Measurements from ENCODE around the gene NPHP4. TPM values are rescaled to one million over a fixed set of nuclear protein-coding genes. Genes with fewer than 3 reads are reported as not detected.

The NPHP4 gene
- total RNA-seq, 2 experiments from 2014 or later: 11.4 to 12.6 TPM

DNA sequence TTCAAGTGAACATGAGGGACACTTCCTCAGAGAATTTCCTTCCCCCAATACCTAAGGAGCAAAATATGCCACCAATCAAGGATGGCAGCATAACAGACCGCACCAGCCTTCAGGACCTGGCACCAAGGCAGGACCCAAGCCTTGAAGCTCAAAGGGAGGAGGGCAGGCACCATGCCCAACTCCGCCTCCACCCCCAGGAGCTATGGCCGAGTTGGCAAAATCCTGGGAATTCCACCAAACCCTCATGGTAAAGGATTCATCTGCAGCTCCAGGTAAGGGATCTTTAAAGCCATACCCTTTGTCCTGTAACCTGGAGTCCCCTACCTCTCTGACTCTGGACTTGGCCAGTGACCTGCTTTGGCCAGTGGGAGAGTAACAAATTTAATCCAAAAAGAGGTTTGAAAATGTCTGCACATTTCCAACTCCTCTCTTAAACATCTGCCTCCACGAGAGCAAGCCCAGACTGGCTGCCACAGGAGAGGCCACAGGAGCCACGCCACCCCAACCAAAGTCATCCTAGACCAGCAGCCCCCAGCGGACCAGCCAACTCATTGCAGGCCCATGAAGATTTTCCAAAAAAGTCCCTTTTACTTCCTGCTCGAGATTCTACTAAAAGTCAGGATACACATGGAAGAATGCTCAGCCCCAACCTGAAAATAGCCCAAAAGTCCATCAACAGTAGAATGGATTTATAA lies 41.9 kb downstream of the NPHP4 start:
- Mint-ChIP-seq H3K36me3 (peaks cover 9% of the 10 kb centered on the region), H3K9me3 (no peaks in the 10 kb centered on the region)
- DNase-seq: no peak

DNA sequence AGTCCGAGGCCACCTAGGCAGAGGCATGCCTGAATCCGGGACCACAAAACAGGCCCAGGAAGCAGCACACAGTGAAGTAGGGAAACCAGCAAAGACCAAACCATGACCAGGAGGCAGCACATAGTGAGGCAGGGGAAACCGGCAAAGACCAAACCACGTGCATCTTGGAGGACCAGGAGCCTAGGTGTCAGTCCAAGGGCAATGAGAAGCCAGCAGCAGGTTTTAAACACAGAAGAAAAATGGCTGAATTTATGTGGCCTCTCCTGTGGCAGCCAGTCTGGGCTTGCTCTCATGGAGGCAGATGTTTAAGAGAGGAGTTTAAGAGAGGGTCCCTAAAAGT lies 42.5 kb downstream of the NPHP4 start:
- no peak for DNase-seq
- no peaks in the 10 kb centered on the region for H3K9me3 Mint-ChIP-seq
- peaks cover 5% of the 10 kb centered on the region for H3K4me1 Mint-ChIP-seq
- no peaks in the 10 kb centered on the region for H3K27me3 Mint-ChIP-seq
- H3K27ac Mint-ChIP-seq: no peak overlapping the region
- peaks cover 8% of the 10 kb centered on the region for H3K36me3 Mint-ChIP-seq
- no peak overlapping the region for H3K4me3 Mint-ChIP-seq

More for the DNA sequence above, 41.9 kb downstream of the NPHP4 start:
- H3K27ac Mint-ChIP-seq: no peak overlapping the region
- H3K27me3 Mint-ChIP-seq: no peaks in the 10 kb centered on the region
- H3K4me1 Mint-ChIP-seq: peaks cover 11% of the 10 kb centered on the region
- H3K4me3 Mint-ChIP-seq: no peak overlapping the region

DNA sequence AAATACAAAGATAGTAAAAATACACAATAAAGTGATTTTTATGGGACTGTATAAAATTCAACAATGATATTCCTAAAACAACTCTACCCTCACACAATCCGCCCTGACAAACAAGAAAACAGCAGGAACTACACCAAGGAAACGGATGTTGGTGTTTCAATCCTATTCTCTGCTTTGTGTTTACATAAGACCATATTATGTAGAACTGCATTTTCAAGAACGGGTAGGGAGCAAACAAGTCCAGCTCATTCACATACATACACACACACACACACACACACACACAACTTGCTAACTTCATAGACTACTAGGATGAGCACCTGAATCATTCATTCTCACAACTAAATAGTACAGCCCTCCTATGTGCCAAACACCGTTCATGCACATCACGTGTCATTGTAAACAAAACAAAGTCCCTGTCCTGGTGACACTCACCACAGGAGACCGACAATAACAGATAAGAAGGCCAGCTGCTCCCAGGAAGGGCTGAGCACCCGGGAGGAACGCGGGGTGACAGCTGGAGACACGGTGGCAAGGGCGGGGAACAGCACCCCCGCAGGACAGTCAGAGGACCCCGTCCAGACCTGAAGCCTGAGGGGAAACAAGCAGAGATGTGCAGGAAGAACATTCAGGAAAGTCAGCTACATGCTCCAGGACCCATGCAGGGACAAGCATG lies 43.0 kb downstream of the NPHP4 start:
- Mint-ChIP-seq H3K4me1 (no peaks in the 10 kb centered on the region), H3K27ac (no peak overlapping the region), H3K36me3 (peaks cover 6% of the 10 kb centered on the region), H3K4me3 (no peak overlapping the region), H3K27me3 (no peaks in the 10 kb centered on the region), H3K9me3 (no peaks in the 10 kb centered on the region)
- DNase-seq: no peak

DNA sequence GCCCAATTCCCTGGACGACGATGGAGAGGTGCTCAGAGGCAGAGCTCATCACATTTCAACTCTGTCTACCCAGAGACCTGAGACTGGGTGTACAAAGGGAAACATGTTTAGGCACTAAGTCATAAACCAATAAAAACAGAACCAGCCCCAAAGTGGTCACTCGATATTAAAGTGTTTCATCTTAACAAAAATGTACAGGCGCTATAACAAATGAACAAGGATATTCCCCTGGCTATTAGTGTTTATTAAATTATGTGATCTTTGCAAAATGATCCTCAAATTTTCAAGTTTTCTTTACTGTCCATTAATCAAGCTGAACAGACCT lies 43.6 kb downstream of the NPHP4 start:
- Mint-ChIP-seq H3K27me3 (no peaks in the 10 kb centered on the region), H3K27ac (no peak overlapping the region), H3K4me1 (no peaks in the 10 kb centered on the region), H3K9me3 (no peaks in the 10 kb centered on the region), H3K36me3 (peaks cover 6% of the 10 kb centered on the region), H3K4me3 (no peak overlapping the region)
- no peak for DNase-seq

DNA sequence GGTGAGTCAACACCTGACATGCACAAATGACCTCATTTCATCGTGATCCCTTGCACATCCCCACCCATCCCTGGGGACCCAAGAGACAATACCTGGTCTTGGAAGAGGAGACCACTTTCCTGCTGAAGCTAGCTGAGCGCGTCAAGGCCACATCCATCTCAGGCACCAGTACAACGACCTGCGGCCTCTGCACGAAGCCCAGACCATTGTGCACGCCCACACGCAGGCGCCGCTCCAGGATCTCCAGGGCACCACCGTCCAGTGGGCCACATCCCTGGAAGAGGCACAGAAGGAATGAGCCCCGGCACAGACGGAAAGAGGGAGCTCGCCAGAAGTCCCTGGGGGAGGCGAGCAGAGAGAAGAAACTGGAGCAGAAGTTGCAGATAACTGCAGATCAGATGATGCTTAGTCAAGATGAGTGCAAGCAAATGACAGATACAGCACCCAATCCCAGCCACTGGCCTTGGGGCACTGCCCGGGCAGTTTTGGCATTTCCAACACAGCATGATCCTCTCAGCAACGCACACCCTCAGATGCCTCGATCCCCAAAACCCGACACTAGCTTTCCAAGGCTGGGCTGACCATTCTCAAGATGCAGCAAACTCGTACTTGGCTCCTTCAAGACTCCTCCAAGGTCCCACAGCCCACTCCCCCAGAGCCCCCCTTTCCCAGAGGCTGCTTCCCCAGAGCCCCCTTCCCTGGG lies 44.1 kb downstream of the NPHP4 start:
- H3K36me3 Mint-ChIP-seq: peaks cover 5% of the 10 kb centered on the region
- no peak overlapping the region for H3K27ac Mint-ChIP-seq
- no peaks in the 10 kb centered on the region for H3K4me1 Mint-ChIP-seq
- no peak overlapping the region for H3K4me3 Mint-ChIP-seq
- DNase-seq: no peak
- H3K27me3 Mint-ChIP-seq: no peaks in the 10 kb centered on the region
- no peaks in the 10 kb centered on the region for H3K9me3 Mint-ChIP-seq

DNA sequence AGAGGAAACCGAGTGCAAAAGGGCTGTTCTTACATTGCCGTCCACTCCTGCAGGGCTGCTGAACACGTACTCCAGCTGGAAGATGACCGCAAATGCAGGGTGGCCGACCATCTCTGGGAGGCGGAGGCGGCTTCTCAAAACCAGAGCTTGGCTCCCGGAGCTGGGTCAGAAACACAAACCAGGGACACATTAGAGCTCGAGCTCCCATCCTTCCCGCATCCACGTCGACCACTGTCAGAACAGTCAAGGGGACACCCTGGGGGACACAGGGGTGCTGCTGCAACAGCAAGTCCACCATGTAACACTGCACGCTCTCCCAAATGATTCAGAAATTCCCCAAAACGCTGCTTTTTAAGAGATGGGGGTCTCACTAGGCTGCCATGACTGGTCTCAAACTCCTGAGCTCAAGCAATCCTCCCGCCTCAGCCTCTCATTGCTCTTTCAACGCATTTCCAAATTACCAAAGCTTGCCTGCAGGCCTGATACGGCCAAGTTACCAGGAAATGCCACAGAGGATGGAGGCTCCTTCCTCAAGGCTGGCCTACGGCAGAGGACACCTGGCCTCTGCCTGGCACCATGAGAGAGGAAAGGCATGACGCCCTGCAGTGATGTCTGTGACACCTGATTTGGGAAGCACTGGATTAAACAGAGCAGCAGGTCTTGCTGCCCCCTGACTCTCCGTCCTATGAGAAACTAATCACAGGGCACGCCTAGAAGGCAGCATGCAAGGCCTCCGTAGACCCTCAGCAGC lies 45.0 kb downstream of the NPHP4 start:
- Mint-ChIP-seq H3K36me3 (peaks cover 2% of the 10 kb centered on the region), H3K27me3 (no peaks in the 10 kb centered on the region), H3K9me3 (no peaks in the 10 kb centered on the region), H3K4me3 (no peak overlapping the region), H3K27ac (no peak overlapping the region), H3K4me1 (no peaks in the 10 kb centered on the region)
- DNase-seq: no peak

DNA sequence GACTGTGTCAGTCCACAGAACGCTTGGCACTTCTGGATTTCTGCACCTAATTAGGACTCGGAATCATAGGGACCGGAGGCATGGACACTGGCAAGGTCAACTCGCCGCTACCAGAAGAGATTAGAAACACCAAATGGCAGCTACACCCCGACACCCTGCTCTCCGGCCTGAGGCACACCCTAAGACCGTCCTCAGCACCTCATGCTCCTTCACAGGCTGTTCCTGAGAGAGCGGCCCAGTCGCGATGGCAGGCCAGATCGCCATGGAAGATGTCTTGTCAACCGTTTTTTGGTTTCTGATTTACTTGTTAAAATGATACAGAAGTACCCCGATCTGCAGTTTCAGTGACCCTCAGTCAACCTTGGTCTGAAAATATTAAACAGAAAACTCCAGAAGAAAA lies 46.8 kb downstream of the NPHP4 start:
- Mint-ChIP-seq H3K27ac (no peak overlapping the region), H3K4me1 (no peaks in the 10 kb centered on the region), H3K27me3 (no peaks in the 10 kb centered on the region), H3K9me3 (no peaks in the 10 kb centered on the region), H3K4me3 (no peak overlapping the region), H3K36me3 (peaks cover 2% of the 10 kb centered on the region)
- DNase-seq: no peak

DNA sequence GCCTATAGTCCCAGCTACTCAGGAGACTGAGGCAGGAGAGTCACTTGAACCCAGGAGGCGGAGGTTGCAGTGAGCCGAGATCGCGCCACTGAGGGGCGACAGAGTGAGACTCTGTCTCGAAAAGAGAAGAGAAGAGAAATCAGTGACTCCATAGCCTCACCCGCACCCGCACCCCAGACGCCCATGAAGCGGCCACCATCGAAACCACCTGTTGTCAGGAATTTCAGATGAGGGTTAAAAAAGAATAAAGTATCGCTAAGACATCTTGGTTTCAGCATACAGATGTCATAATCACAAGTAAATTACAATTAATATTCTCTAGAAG lies 47.4 kb downstream of the NPHP4 start:
- Mint-ChIP-seq H3K27me3 (no peaks in the 10 kb centered on the region), H3K4me1 (no peaks in the 10 kb centered on the region), H3K36me3 (peaks cover 2% of the 10 kb centered on the region), H3K27ac (no peak overlapping the region), H3K9me3 (no peaks in the 10 kb centered on the region), H3K4me3 (no peak overlapping the region)
- DNase-seq: no peak

DNA sequence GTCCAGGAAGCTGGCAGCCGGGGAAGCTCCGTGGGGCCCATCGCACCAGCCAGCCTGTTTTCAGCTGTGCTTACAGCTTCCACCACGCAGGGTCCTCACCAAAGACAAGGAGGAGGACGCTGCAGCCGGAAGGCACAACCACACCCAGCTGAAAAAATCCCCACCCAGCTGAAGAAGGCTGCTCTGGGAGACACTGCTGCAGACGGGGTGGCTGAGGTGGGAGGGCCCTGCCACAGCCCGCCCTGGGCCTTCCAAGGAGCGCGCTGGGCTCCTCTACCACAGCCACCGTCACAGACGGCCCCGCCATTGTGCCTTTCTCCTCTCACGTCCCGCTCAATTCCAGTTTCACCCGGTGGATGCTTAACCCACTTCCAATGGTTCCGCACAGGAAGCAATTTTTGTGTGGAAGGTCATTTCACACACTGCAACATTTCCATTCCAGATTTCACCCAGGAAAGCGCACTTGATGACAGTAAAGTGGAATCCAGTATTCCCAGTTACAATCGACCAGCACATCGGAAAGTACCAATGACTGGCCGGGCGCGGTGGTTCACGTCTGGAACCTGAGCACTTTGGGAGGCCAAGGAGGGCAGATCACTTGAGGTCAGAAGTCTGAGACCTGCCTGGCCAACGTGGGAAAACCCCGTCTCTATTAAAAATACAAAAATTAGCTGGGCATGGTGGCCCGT lies 47.9 kb downstream of the NPHP4 start:
- Mint-ChIP-seq H3K9me3 (no peaks in the 10 kb centered on the region), H3K4me3 (no peak overlapping the region), H3K27me3 (no peaks in the 10 kb centered on the region), H3K36me3 (peaks cover 2% of the 10 kb centered on the region), H3K27ac (no peak overlapping the region), H3K4me1 (no peaks in the 10 kb centered on the region)
- DNase-seq: no peak

DNA sequence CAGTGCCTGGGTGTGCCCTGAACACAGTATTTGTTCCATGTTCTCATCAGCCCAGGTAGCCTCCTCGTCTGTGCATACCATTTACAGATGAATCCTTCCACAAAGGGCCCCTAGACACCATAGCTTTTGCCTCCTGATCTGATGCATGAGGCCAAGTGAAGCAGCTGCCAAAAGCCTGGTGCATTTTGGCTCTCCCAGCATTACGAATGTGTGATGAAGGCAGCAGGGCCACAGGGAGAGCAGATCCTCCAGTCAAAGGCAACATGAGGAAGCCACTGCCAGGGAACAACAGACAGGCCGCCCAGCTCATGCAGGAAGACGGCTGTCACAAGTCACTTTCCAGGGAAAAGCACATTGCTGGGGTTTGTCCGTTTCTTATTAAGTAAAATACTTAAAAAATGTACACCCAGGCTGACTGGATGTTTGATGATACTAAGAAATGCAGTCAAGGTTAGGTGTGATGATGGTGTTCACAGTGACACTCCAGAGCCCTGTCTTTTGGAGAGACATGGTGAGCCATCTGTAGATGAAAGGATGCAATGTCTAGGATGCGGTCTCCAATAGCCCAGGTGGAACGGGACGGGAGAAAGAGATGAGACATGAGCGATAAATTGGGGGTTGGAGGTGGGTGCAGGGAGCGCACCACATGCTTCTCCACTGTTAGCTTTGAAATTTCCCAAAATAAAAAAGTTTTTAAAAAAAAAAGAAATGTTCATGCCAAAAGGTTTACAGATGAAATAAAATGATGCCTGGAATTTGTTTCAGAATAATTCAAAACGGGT lies 48.7 kb downstream of the NPHP4 start:
- DNase-seq: no peak

DNA sequence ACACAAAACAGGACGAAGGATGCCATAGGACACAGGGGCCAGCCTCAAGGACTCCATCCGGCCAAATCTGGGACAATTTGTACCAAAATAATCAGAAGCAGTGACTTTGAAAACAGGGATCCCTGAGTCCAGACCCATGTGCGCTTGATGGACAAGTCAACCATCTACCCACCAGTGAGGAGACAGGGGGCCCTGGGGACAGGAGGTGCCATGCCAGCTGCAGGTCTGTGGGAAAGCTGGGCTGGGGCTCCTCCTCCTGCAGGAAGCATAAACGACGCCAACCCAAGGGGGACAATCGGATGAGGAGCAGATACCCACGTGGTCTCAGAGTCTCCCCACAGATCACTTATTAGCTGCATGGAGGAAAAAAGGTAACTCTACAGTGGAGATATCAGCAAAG lies 50.6 kb downstream of the NPHP4 start:
- Mint-ChIP-seq H3K27me3 (no peaks in the 10 kb centered on the region), H3K27ac (no peak overlapping the region), H3K4me1 (no peaks in the 10 kb centered on the region), H3K9me3 (no peaks in the 10 kb centered on the region), H3K4me3 (no peak overlapping the region), H3K36me3 (peaks cover 2% of the 10 kb centered on the region)
- no peak for DNase-seq

More for the DNA sequence above, 48.7 kb downstream of the NPHP4 start:
- Mint-ChIP-seq H3K27me3 (no peaks in the 10 kb centered on the region), H3K27ac (no peak overlapping the region), H3K4me1 (no peaks in the 10 kb centered on the region), H3K4me3 (no peak overlapping the region), H3K36me3 (peaks cover 2% of the 10 kb centered on the region), H3K9me3 (no peaks in the 10 kb centered on the region)

DNA sequence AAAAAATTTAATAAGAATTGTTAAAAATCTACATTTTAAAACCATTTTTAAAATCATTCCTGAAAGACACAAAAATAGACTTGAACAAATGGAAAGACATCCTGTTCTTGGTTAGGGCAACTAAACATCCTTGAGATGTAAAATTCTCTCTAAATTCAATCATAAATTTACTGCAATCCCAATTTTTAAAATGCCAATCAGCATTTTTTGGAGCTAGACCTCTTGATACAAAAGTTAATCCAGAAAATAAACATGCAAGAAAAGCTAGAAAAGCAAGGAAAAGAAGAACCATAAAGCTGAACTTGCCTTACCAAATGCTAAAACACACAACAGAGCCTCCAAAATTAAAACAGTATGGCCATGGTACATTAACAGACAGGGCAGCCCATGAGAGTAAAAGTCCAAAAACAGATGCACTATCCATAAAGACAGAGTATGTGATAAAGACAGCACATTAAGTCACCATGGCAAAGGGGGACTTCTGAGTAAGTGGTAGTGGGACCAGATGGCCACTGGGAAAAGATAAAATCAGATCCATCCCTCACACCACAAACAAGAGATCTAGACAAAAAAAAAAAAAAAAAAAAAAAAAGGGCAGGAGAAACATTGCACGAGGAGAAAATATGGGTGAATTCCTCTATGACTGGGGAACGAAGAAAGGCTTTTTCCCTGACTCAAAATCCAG lies 51.4 kb downstream of the NPHP4 start:
- Mint-ChIP-seq H3K36me3 (peaks cover 2% of the 10 kb centered on the region), H3K27ac (no peak overlapping the region), H3K4me1 (no peaks in the 10 kb centered on the region), H3K27me3 (no peaks in the 10 kb centered on the region), H3K4me3 (no peak overlapping the region), H3K9me3 (no peaks in the 10 kb centered on the region)
- no peak for DNase-seq

DNA sequence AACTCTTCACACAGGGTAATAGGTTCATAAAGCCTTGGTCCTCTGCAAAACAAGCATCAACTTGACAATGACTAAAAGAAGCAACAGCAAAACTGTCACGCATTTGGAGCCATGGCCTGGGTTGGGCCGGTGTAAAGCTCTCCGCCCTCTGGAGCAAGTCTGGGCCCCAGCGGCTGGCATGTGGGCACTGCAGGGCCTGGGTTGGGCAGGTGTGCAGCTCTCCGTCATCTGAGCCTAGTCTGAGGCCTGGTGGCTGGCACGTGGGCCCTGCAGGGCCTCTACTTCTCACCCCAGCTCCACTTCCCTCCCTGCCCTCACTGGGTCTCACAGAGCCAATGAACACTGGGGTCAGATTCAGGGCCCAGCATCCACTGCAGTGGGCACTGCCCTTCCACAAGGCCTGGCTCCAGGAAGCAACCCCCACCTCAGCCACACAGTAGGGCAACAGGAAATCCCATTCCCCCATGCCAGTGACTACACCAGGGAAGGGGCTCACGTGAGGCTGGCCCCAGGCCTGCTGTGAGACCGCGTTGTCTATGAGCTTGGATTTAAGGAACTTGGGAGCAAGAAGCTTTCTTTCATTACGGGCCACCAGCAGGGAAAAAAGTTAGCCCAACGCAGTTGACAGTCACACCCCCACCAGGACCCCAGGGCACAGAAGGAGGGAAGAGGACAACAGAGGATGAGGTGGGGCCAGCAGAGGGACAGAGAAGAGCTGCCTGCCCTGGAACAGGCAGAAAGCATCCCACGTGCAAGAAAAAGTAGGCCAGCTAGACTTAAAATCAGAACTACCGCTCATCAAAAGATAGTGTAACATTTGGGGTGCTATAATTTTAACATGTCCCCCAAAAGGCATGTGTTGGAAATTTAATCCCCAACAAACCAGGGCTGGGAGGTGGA lies 52.7 kb downstream of the NPHP4 start:
- H3K36me3 Mint-ChIP-seq: peaks cover 2% of the 10 kb centered on the region
- no peak overlapping the region for H3K4me3 Mint-ChIP-seq
- no peak for DNase-seq
- no peaks in the 10 kb centered on the region for H3K9me3 Mint-ChIP-seq
- H3K27ac Mint-ChIP-seq: no peak overlapping the region
- H3K27me3 Mint-ChIP-seq: no peaks in the 10 kb centered on the region
- no peaks in the 10 kb centered on the region for H3K4me1 Mint-ChIP-seq

Data from activated naive CD8-positive, alpha-beta T cell treated with anti-CD3 and anti-CD28 coated beads for 36 hours (primary cell).